Measurements from ENCODE around the gene HELZ.
"Not testable (repeated sequence)": the region's sequence is repeated elsewhere in the genome, so short reads cannot be mapped to it uniquely, and the experiment has no call there.

The HELZ gene

GRCh38 chr17:67245073-67245693 is at the start of gene HELZ:
Gene HELZ (minus strand): TSS chr17:67245196. CDS start chr17:67218804, 26,392 bp downstream.
- peak; percentile 43 to 66 for DNase-seq (ENCODE audit: low read depth in 1 of 2, low spot score in 1 of 2)

- peak; percentile 38 to 48 for DNase-seq (ENCODE audit: low read depth in 1 of 2, low spot score in 1 of 2)
Observed at GRCh38 chr17:67293251-67294203, 48.5 kb upstream of the HELZ start.

GRCh38 chr17:67290711-67291291 is 45.8 kb upstream of the HELZ start:
- no peak for DNase-seq (ENCODE audit: low read depth in 1 of 2, low spot score in 1 of 2)

- no peak for DNase-seq (ENCODE audit: low read depth in 1 of 2, low spot score in 1 of 2)
Observed at GRCh38 chr17:67290244-67290643, 45.2 kb upstream of the HELZ start.

GRCh38 chr17:67289181-67289876 is 44.3 kb upstream of the HELZ start:
- no peak for DNase-seq (ENCODE audit: low read depth in 1 of 2, low spot score in 1 of 2)

- not testable (repeated sequence) for DNase-seq (ENCODE audit: low read depth in 1 of 2, low spot score in 1 of 2)
Observed at GRCh38 chr17:67286826-67287225, 41.8 kb upstream of the HELZ start.

GRCh38 chr17:67285360-67285759 is 40.4 kb upstream of the HELZ start:
- no peak for DNase-seq (ENCODE audit: low read depth in 1 of 2, low spot score in 1 of 2)

- DNase-seq (ENCODE audit: low read depth in 1 of 2, low spot score in 1 of 2): no peak
Observed at GRCh38 chr17:67283731-67284516, 38.9 kb upstream of the HELZ start.

- DNase-seq (ENCODE audit: low read depth in 1 of 2, low spot score in 1 of 2): no peak
Observed at GRCh38 chr17:67281743-67282142, 36.7 kb upstream of the HELZ start.

GRCh38 chr17:67281053-67281452 is 36.1 kb upstream of the HELZ start:
- no peak for DNase-seq (ENCODE audit: low read depth in 1 of 2, low spot score in 1 of 2)

- no peak for DNase-seq (ENCODE audit: low read depth in 1 of 2, low spot score in 1 of 2)
Observed at GRCh38 chr17:67280279-67280678, 35.3 kb upstream of the HELZ start.

- no peak for DNase-seq (ENCODE audit: low read depth in 1 of 2, low spot score in 1 of 2)
Observed at GRCh38 chr17:67279115-67279514, 34.1 kb upstream of the HELZ start.

- no peak for DNase-seq (ENCODE audit: low read depth in 1 of 2, low spot score in 1 of 2)
Observed at GRCh38 chr17:67278363-67278762, 33.4 kb upstream of the HELZ start.

GRCh38 chr17:67276075-67276474 is 31.1 kb upstream of the HELZ start:
- no peak for DNase-seq (ENCODE audit: low read depth in 1 of 2, low spot score in 1 of 2)

- DNase-seq (ENCODE audit: low read depth in 1 of 2, low spot score in 1 of 2): no peak
Observed at GRCh38 chr17:67274466-67274865, 29.5 kb upstream of the HELZ start.

- no peak for DNase-seq (ENCODE audit: low read depth in 1 of 2, low spot score in 1 of 2)
Observed at GRCh38 chr17:67273900-67274299, 28.9 kb upstream of the HELZ start.

GRCh38 chr17:67272312-67273047 is 27.5 kb upstream of the HELZ start:
- DNase-seq (ENCODE audit: low read depth in 1 of 2, low spot score in 1 of 2): no peak

GRCh38 chr17:67271187-67271586 is 26.2 kb upstream of the HELZ start:
- not testable (repeated sequence) for DNase-seq (ENCODE audit: low read depth in 1 of 2, low spot score in 1 of 2)

GRCh38 chr17:67270416-67270815 is 25.4 kb upstream of the HELZ start:
- no peak for DNase-seq (ENCODE audit: low read depth in 1 of 2, low spot score in 1 of 2)

- no peak for DNase-seq (ENCODE audit: low read depth in 1 of 2, low spot score in 1 of 2)
Observed at GRCh38 chr17:67266496-67266895, 21.5 kb upstream of the HELZ start.

All from activated T-helper 1 cell treated with anti-CD3 and anti-CD28 coated beads, Interleukin-2, amount 50 U/mL, for 16 hours (primary cell).